Adrenal gland (tissue), 12 donors: ENCODE results near the gene APOL2. TPM values are rescaled to one million over a fixed set of nuclear protein-coding genes. Genes with fewer than 3 reads are reported as not detected.
A peak's percentile ranks its signal among the peaks of the same experiment; 100 is the strongest.
"Not testable (repeated sequence)": the region's sequence is repeated elsewhere in the genome, so short reads cannot be mapped to it uniquely, and the experiment has no call there.

Experiments used
- DNase-seq, 7 donors: peaks; one replicate each; pipeline ENCODE4 v3.0.0-alpha.2; 2019 to 2020
- H3K27ac ChIP-seq, 5 donors: fragments of 200-600 bp; sonication (generic) in 4 of 5; 1 replicate in 3 of 5; 2 replicates in 2 of 5; pipeline versions ENCODE4 v1.5.1 to v1.8.0; 2016 to 2020; ENCODE audit warnings: mild to moderate bottlenecking in 1 of 5
- H3K27me3 ChIP-seq: fragments of 200-600 bp; 2 replicates; pipeline ENCODE4 v1.8.0; 2021
- H3K36me3 ChIP-seq, 2 donors: fragments of 200-600 bp; replicated peaks in 1 of 2; 1 replicate in 1 of 2; 2 replicates in 1 of 2; pipeline versions ENCODE4 v1.5.1 to v1.8.0; 2018 to 2022
- H3K4me1 ChIP-seq, 2 donors: fragments of 200-600 bp; replicated peaks in 1 of 2; 1 replicate in 1 of 2; 2 replicates in 1 of 2; pipeline versions ENCODE4 v1.5.1 to v1.8.0; 2018 to 2021
- H3K4me3 ChIP-seq, 4 donors: fragments of 200-600 bp; sonication (generic) in 3 of 4; one replicate each; pipeline ENCODE4 v1.5.1; 2016 to 2018
- H3K9me3 ChIP-seq, 3 donors: fragments of 200-600 bp; sonication (generic) in 1 of 3; replicated peaks in 1 of 3; 1 replicate in 2 of 3; 2 replicates in 1 of 3; pipeline versions ENCODE4 v1.5.1 to v1.8.0; 2016 to 2021
- CTCF ChIP-seq, 6 experiments: fragments of 450-650 bp in 4 of 6; fragments of 200-600 bp in 2 of 6; sonication (generic) in 1 of 6; IDR thresholded peaks; 1 replicate in 5 of 6; 2 replicates in 1 of 6; pipeline versions ENCODE4 v1.5.1 to v1.8.0; 2016 to 2021; ENCODE audit warnings: antibody characterized with exemption in 6 of 6, mild to moderate bottlenecking in 2 of 6, moderate library complexity in 1 of 6
- POLR2A ChIP-seq, 2 donors: fragments of 450-650 bp; IDR thresholded peaks; one replicate each; pipeline ENCODE4 v1.6.1; 2017; ENCODE audit warnings: antibody characterized with exemption in 2 of 2, mild to moderate bottlenecking in 2 of 2, moderate library complexity in 1 of 2
- WGBS, 4 donors: extraction: QIAGEN DNeasy Blood & Tissue Kit in 2 of 4; methylation state at CpG; one replicate each; pipeline versions ENCODE4 v1.1.5 to v1.1.7; 2013 to 2017; 5-methylcytosine and 5-hydroxymethylcytosine counted together
- intact Hi-C, 2 donors: fragments of 100-400 bp; cut with DNase I; formaldehyde crosslinking; loops; one replicate each; pipeline versions ENCODE4 v1.14.1 to v1.15.0; 2022 to 2023
- polyA plus RNA-seq, 3 donors: library from polyadenylated mRNA; stranded (reverse); fragments of 200-250 nt in 2 of 3; fragments of 350-450 nt in 1 of 3; fragmentation: Illumina TruSeq in 1 of 3; extraction: RNeasy Lipid Tissue Mini Kit (QIAGEN cat#74804) in 1 of 3; gene quantifications; one replicate each; pipeline ENCODE4 v1.2.3, GENCODE V29; 2013 to 2014
- total RNA-seq, 9 donors: library from RNA; depleted of rRNA in 4 of 9; stranded (reverse); fragments of >200 nt in 4 of 9; fragments of 120-200 nt in 1 of 9; fragmentation: NEBNext Ultra II Directional in 1 of 9; extraction: Animal tissue kit (Norgen Biotek cat#: 25700) in 1 of 9; gene quantifications; one replicate each; pipeline versions ENCODE4 v1.1.0 to v1.2.4, GENCODE V29; 2013 to 2023
- donor health status: healthy with polysubstance abuse.
- donor health status: Bipolar disorder and iron deficiency.
- donor health status: DM: yes; HTN: yes; CAD: no.
- donor health status: DM: no; HTN: no; CAD: no.
- donor health status: DM: no; HTN: no; CAD: no.
- donor health status: DM: yes; HTN: yes; CAD: no.

The APOL2 gene
- total and polyA plus RNA-seq, 12 donors, result 16.1 to 73.8 (median 40.0) TPM

- peak overlapping the region in 4 of 5 donors; percentile 46 to 84 (median 65) for H3K27ac ChIP-seq
- intact Hi-C loops, result no loop called here
- TF ChIP-seq CTCF (IDR thresholded peaks at IDR 0.05), result no peak
- no peak for TF ChIP-seq POLR2A (IDR thresholded peaks at IDR 0.05)
- peak in 4 of 7 donors; percentile 30 to 67 (median 46) for DNase-seq
- H3K9me3 ChIP-seq, result no peaks in the 10 kb centered on the region
- H3K4me3 ChIP-seq, result peak overlapping the region in 2 of 4 donors; percentile 20 to 53
- H3K27me3 ChIP-seq, result no peaks in the 10 kb centered on the region
- H3K4me1 ChIP-seq, result peaks cover 4 to 29% of the 10 kb centered on the region in 2 donors
- no peaks in the 10 kb centered on the region for H3K36me3 ChIP-seq
- 59 to 70% (median 62%) methylated on average over 6 to 7 of the region's 7 CpGs for WGBS, 4 donors
These were observed 14.5 kb upstream of the APOL2 start for GRCh38 chr22:36253523-36254490.

GRCh38 chr22:36252754-36253522, 13.6 kb upstream of the APOL2 start, which contains the start of gene APOL1:
APOL1 (plus strand) TSS chr22:36253133; CDS start chr22:36254956, 1,823 bp downstream.
- Histone ChIP-seq H3K4me1 (peaks cover 0 to 22% of the 10 kb centered on the region in 2 donors), H3K4me3 (peak within 1 kb of the TSS in 2 of 4 donors; percentile 20 to 53), H3K36me3 (no peaks in the 10 kb centered on the region), H3K27me3 (no peaks in the 10 kb centered on the region), H3K9me3 (no peaks in the 10 kb centered on the region), H3K27ac (peak within 1 kb of the TSS in 4 of 5 donors; percentile 46 to 84 (median 65))
- 47 to 54% (median 51%) methylated on average over 10 of the region's 10 CpGs for WGBS, 4 donors
- DNase-seq, result peak in 6 of 7 donors; percentile 33 to 68 (median 39)
- intact Hi-C loops, result no loop called here
- TF ChIP-seq CTCF (IDR thresholded peaks at IDR 0.05) (no peak), POLR2A (IDR thresholded peaks at IDR 0.05) (peak in 1 of 2 donors; percentile 45)

GRCh38 chr22:36251979-36252608, 12.8 kb upstream of the APOL2 start:
- WGBS, 4 donors, result 83 to 91% (median 89%) methylated on average over 4 to 7 of the region's 7 CpGs
- H3K4me3 ChIP-seq, intact Hi-C loops, H3K36me3 ChIP-seq, H3K27me3 ChIP-seq, H3K27ac ChIP-seq, H3K9me3 ChIP-seq: not testable (repeated sequence)
- peaks cover 0 to 22% of the 10 kb centered on the region in 2 donors for H3K4me1 ChIP-seq
- DNase-seq, result peak in 1 of 7 donors; percentile 41

- WGBS, 4 donors, result 84 to 89% (median 87%) methylated on average over 24 of the region's 24 CpGs
- DNase-seq, result peak in 1 of 7 donors; percentile 31
- intact Hi-C loops, result not testable (repeated sequence)
These were observed 11.1 kb upstream of the APOL2 start for GRCh38 chr22:36250292-36250960.

More at GRCh38 chr22:36250292-36250960, 11.1 kb upstream of the APOL2 start:
- peaks cover 0 to 22% of the 10 kb centered on the region in 2 donors for H3K4me1 ChIP-seq
- H3K27me3 ChIP-seq, H3K4me3 ChIP-seq, H3K9me3 ChIP-seq, H3K36me3 ChIP-seq, H3K27ac ChIP-seq: not testable (repeated sequence)
